Epithelial cell of prostate (primary cell): ENCODE measurements around the gene OPRM1.
"Not testable (repeated sequence)": the region's sequence is repeated elsewhere in the genome, so short reads cannot be mapped to it uniquely, and the experiment has no call there.

ENCODE experiments used
- DNase-seq: peaks from one replicate; pipeline ENCODE4 v3.0.0-alpha.2; 2011; ENCODE audit warnings: low read depth, low spot score
- H3K27ac ChIP-seq: fragments of 450-650 bp; 2 replicates; pipeline ENCODE4 v1.5.1; 2017; ENCODE audit warnings: mild to moderate bottlenecking

OPRM1 gene

GRCh38 chr6:154078596-154078995 lies 39.6 kb downstream of the OPRM1 start:
- not testable (repeated sequence) for DNase-seq, H3K27ac ChIP-seq

- no peak overlapping the region for H3K27ac ChIP-seq
- no peak for DNase-seq
Measured at GRCh38 chr6:154080461-154081189, 41.6 kb downstream of the OPRM1 start.

GRCh38 chr6:154086510-154086909 lies 47.5 kb downstream of the OPRM1 start:
- H3K27ac ChIP-seq: no peak overlapping the region

GRCh38 chr6:154092326-154092962 lies 53.4 kb downstream of the OPRM1 start:
- no peak overlapping the region for H3K27ac ChIP-seq
- DNase-seq: no peak

More at GRCh38 chr6:154086510-154086909, 47.5 kb downstream of the OPRM1 start:
- DNase-seq: no peak

GRCh38 chr6:154093231-154094044 lies 54.4 kb downstream of the OPRM1 start:
- no peak overlapping the region for H3K27ac ChIP-seq
- no peak for DNase-seq

- no peak for DNase-seq
- H3K27ac ChIP-seq: no peak overlapping the region
Measured at GRCh38 chr6:154095571-154095970, 56.5 kb downstream of the OPRM1 start.

GRCh38 chr6:154096316-154096715 lies 57.3 kb downstream of the OPRM1 start:
- no peak for DNase-seq
- H3K27ac ChIP-seq: no peak overlapping the region

GRCh38 chr6:154096834-154097233 lies 57.8 kb downstream of the OPRM1 start:
- no peak for DNase-seq
- H3K27ac ChIP-seq: no peak overlapping the region

- DNase-seq: no peak
- H3K27ac ChIP-seq: no peak overlapping the region
Measured at GRCh38 chr6:154099211-154099610, 60.2 kb downstream of the OPRM1 start.

- no peak overlapping the region for H3K27ac ChIP-seq
- DNase-seq: peak; percentile 3
Measured at GRCh38 chr6:154106251-154106650, 67.2 kb downstream of the OPRM1 start.

- DNase-seq: no peak
Measured at GRCh38 chr6:154111025-154111424, 72.0 kb downstream of the OPRM1 start.

GRCh38 chr6:154112181-154112809 lies 73.3 kb downstream of the OPRM1 start:
- DNase-seq: peak; percentile 94
- H3K27ac ChIP-seq: peak overlapping the region; percentile 83

More at GRCh38 chr6:154111025-154111424, 72.0 kb downstream of the OPRM1 start:
- H3K27ac ChIP-seq: peak overlapping the region; percentile 83

- H3K27ac ChIP-seq: peak overlapping the region; percentile 83
- peak; percentile 50 for DNase-seq
Measured at GRCh38 chr6:154113392-154113791, 74.4 kb downstream of the OPRM1 start.

- DNase-seq: no peak
- H3K27ac ChIP-seq: no peak overlapping the region
Measured at GRCh38 chr6:154117485-154117884, 78.4 kb downstream of the OPRM1 start.

GRCh38 chr6:154122195-154122925 lies 83.3 kb downstream of the OPRM1 start:
- no peak overlapping the region for H3K27ac ChIP-seq
- no peak for DNase-seq

GRCh38 chr6:154123155-154123956 lies 84.3 kb downstream of the OPRM1 start:
- H3K27ac ChIP-seq: no peak overlapping the region
- DNase-seq: no peak

- H3K27ac ChIP-seq: no peak overlapping the region
- DNase-seq: no peak
Measured at GRCh38 chr6:154125421-154125820, 86.4 kb downstream of the OPRM1 start.

GRCh38 chr6:154127657-154128056 lies 88.6 kb downstream of the OPRM1 start:
- no peak for DNase-seq
- no peak overlapping the region for H3K27ac ChIP-seq
